Stimulated activated CD4-positive, alpha-beta T cell treated with anti-CD3 and anti-CD28 coated beads, Interleukin-1b, Interleukin-23, amount 100 ng/mL, for 48 hours (primary cell): ENCODE measurements around the gene BCR.

Source experiments
- DNase-seq: peaks from one replicate; pipeline ENCODE4 v3.0.0-alpha.2; 2020

The BCR gene

GRCh38 chr22:23177197-23177596 lies 3.1 kb upstream of the BCR start:
- DNase-seq: no peak

GRCh38 chr22:23178512-23179254 lies 1.6 kb upstream of the BCR start:
- DNase-seq: peak; percentile 51

GRCh38 chr22:23179381-23180299 lies 669 bp upstream of the BCR start:
- DNase-seq: no peak

- DNase-seq: no peak
Observed at GRCh38 chr22:23180893-23181720, 798 bp downstream of the BCR start.

- no peak for DNase-seq
Observed at GRCh38 chr22:23181721-23182308, 1.5 kb downstream of the BCR start.

- peak; percentile 81 for DNase-seq
Observed at GRCh38 chr22:23182309-23183060, 2.2 kb downstream of the BCR start.

GRCh38 chr22:23183061-23183698 lies 2.9 kb downstream of the BCR start:
- DNase-seq: no peak

GRCh38 chr22:23184100-23184763 lies 3.9 kb downstream of the BCR start:
- DNase-seq: no peak

GRCh38 chr22:23184764-23185113 lies 4.4 kb downstream of the BCR start:
- DNase-seq: no peak

- DNase-seq: no peak
Observed at GRCh38 chr22:23187211-23187610, 6.9 kb downstream of the BCR start.

GRCh38 chr22:23187871-23188700 lies 7.8 kb downstream of the BCR start:
- no peak for DNase-seq

- no peak for DNase-seq
Observed at GRCh38 chr22:23190526-23190925, 10.2 kb downstream of the BCR start.

- DNase-seq: no peak
Observed at GRCh38 chr22:23192133-23192532, 11.8 kb downstream of the BCR start.

- DNase-seq: no peak
Observed at GRCh38 chr22:23192558-23192957, 12.2 kb downstream of the BCR start.

GRCh38 chr22:23193196-23193827 lies 13.0 kb downstream of the BCR start:
- no peak for DNase-seq

- DNase-seq: no peak
Observed at GRCh38 chr22:23193882-23194281, 13.6 kb downstream of the BCR start.

- no peak for DNase-seq
Observed at GRCh38 chr22:23196165-23196564, 15.9 kb downstream of the BCR start.

- no peak for DNase-seq
Observed at GRCh38 chr22:23197836-23198235, 17.5 kb downstream of the BCR start.

- no peak for DNase-seq
Observed at GRCh38 chr22:23199159-23199558, 18.9 kb downstream of the BCR start.

- DNase-seq: no peak
Observed at GRCh38 chr22:23200898-23201297, 20.6 kb downstream of the BCR start.
